Thyroid gland (tissue), 4 donors: ENCODE results near the gene CD72.
"Not testable (repeated sequence)": the region's sequence is repeated elsewhere in the genome, so short reads cannot be mapped to it uniquely, and the experiment has no call there.

Experiments used
- CTCF ChIP-seq, 6 experiments: fragments of 200-600 bp in 3 of 6; fragments of 450-650 bp in 3 of 6; sonication (generic) in 3 of 6; IDR thresholded peaks; one replicate each; pipeline ENCODE4 v1.5.1; 2016 to 2019; ENCODE audit warnings: antibody characterized with exemption in 6 of 6, mild to moderate bottlenecking in 2 of 6, inconsistent platforms in 1 of 6, moderate library complexity in 1 of 6
- POLR2A ChIP-seq, 2 donors: fragments of 450-650 bp; IDR thresholded peaks; one replicate each; pipeline ENCODE4 v1.6.1; 2017; ENCODE audit warnings: antibody characterized with exemption in 2 of 2, mild to moderate bottlenecking in 2 of 2, moderate library complexity in 1 of 2

DNA sequence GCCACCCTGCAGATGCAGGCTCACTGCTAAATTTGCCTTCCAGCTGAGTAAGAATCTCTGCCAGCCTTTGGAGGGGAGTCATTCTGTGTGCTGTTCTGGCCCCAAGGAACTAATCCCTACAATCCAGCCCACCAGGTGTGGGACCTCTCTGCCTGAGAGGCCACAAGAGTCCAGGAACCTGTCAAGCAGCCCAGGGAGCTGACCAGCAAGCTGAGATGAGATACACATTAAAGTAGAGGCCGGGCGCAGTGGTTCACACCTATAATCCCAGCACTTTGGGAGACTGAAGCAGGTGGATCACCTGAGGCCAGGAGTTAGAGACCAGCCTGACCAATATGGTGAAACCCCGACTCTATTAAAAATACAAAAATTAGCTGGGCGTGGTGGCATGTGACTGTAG is 6.1 kb downstream of the CD72 start:
- not testable (repeated sequence) for TF ChIP-seq POLR2A, CTCF (IDR thresholded peaks at IDR 0.05)
